ENCODE data around the gene PRR5. TPM values are rescaled to one million over a fixed set of nuclear protein-coding genes. Genes with fewer than 3 reads are reported as not detected.

The PRR5 gene
- total RNA-seq, 1 experiment from 2014 or later = 11.8 TPM

- Mint-ChIP-seq H3K27ac (peak overlapping the region in 1 of 3 experiments; percentile 57; a peak in 1 of 7 replicates), H3K4me3 (no peak overlapping the region), H3K36me3 (ENCODE audit: insufficient read depth in 1 of 3, low read depth in 3 of 3) (no peaks in the 10 kb centered on the region), H3K9me3 (no peaks in the 10 kb centered on the region), H3K4me1 (peaks cover 15 to 27% of the 10 kb centered on the region in 2 experiments), H3K27me3 (ENCODE audit: low read depth) (peaks cover 59% of the 10 kb centered on the region)
- Histone ChIP-seq H3T11ph (ENCODE audit: low read length) (no peak overlapping the region), H3K56ac (ENCODE audit: insufficient read length, low read depth, low read length) (no peak overlapping the region), H3K4ac (ENCODE audit: low read depth, low read length) (no peak overlapping the region), H3K79me2 (ENCODE audit: insufficient read depth, low read length) (no peaks in the 10 kb centered on the region), H3K9ac (ENCODE audit: extremely low read depth, insufficient read length, low read length) (peak overlapping the region; percentile 9), H3K23me2 (ENCODE audit: insufficient read length, low read depth, low read length, poor library complexity, severe bottlenecking) (peaks cover 3% of the 10 kb centered on the region), H4K20me1 (ENCODE audit: control insufficient read depth, insufficient read depth, insufficient read length) (no peaks in the 10 kb centered on the region), H2BK20ac (ENCODE audit: low read depth, low read length, poor library complexity, severe bottlenecking) (no peak overlapping the region), H2BK5ac (ENCODE audit: insufficient read length, low read length) (no peak overlapping the region), H2BK12ac (ENCODE audit: insufficient read length, low read depth, low read length) (no peak overlapping the region), H4K5ac (ENCODE audit: insufficient read length, low read depth, low read length) (no peak overlapping the region), H3K4me1 (ENCODE audit: insufficient read depth, low read length) (no peaks in the 10 kb centered on the region), H3K4me2 (ENCODE audit: insufficient read depth, insufficient read length, low read length) (no peak overlapping the region), H3K18ac (ENCODE audit: insufficient read length, low read depth, low read length) (no peak overlapping the region), H3K79me1 (ENCODE audit: insufficient read depth, low read depth, low read length, poor library complexity, severe bottlenecking) (no peaks in the 10 kb centered on the region), H3K9me3 (ENCODE audit: control insufficient read depth, low read depth, low read length) (no peaks in the 10 kb centered on the region), H2BK15ac (ENCODE audit: low read depth, low read length) (no peak overlapping the region; the same call in 1 of the 2 replicates), H4K8ac (replicated peaks; ENCODE audit: insufficient read length, low read depth, low read length) (no peak overlapping the region), H2BK120ac (ENCODE audit: low read depth, low read length, poor library complexity, severe bottlenecking) (no peak overlapping the region), H3K23ac (ENCODE audit: insufficient read length, low read depth, low read length) (no peak overlapping the region), H2AFZ (ENCODE audit: low read length) (no peak overlapping the region), H2AK5ac (ENCODE audit: insufficient read length, low read length) (no peak overlapping the region), H3K27ac (ENCODE audit: insufficient read length, low read depth, low read length) (no peak overlapping the region), H4K91ac (ENCODE audit: insufficient read length, low read depth, low read length) (no peak overlapping the region), H3K27me3 (ENCODE audit: insufficient read depth, low read length) (peaks cover 8% of the 10 kb centered on the region; the same call in 1 of the 2 replicates), H3K14ac (ENCODE audit: insufficient read depth, low read length) (peak overlapping the region; percentile 73; the same call in 1 of the 2 replicates)
- DNase-seq = peak; percentile 75
- no CpG with 5 or more reads among the region's 23 CpGs for WGBS (ENCODE audit: extremely low coverage, insufficient read length, low lambda C conversion rate)
- TF ChIP-seq, protein P1, sequence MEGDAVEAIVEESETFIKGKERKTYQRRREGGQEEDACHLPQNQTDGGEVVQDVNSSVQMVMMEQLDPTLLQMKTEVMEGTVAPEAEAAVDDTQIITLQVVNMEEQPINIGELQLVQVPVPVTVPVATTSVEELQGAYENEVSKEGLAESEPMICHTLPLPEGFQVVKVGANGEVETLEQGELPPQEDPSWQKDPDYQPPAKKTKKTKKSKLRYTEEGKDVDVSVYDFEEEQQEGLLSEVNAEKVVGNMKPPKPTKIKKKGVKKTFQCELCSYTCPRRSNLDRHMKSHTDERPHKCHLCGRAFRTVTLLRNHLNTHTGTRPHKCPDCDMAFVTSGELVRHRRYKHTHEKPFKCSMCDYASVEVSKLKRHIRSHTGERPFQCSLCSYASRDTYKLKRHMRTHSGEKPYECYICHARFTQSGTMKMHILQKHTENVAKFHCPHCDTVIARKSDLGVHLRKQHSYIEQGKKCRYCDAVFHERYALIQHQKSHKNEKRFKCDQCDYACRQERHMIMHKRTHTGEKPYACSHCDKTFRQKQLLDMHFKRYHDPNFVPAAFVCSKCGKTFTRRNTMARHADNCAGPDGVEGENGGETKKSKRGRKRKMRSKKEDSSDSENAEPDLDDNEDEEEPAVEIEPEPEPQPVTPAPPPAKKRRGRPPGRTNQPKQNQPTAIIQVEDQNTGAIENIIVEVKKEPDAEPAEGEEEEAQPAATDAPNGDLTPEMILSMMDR (conservative IDR thresholded peaks at IDR 0.05) = no peak
Observed at GRCh38 chr22:44698531-44699421, 3.2 kb upstream of the PRR5 start.
